H9 (cell line): ENCODE results near the gene ANKH. TPM values are rescaled to one million over a fixed set of nuclear protein-coding genes. Genes with fewer than 3 reads are reported as not detected.

Experiments
- DNase-seq: peaks from one replicate; pipeline ENCODE4 v3.0.0-alpha.2; 2017
- H2AFZ ChIP-seq: one replicate; pipeline ENCODE4 v1.6.1; 2013; ENCODE audit warnings: mild to moderate bottlenecking, low read length, control low read depth, moderate library complexity
- H2AK5ac ChIP-seq: 2 replicates; pipeline ENCODE4 v1.6.1; 2013; ENCODE audit warnings: low read length, control low read depth, mixed read lengths; ENCODE audit not compliant: insufficient read length
- H2BK120ac ChIP-seq: one replicate; pipeline ENCODE4 v1.6.1; 2013; ENCODE audit warnings: low read depth, mild to moderate bottlenecking, low read length, control low read depth, inconsistent platforms; ENCODE audit not compliant: poor library complexity, severe bottlenecking
- H2BK12ac ChIP-seq: 2 replicates; pipeline ENCODE4 v1.6.1; 2013; ENCODE audit warnings: low read length, control low read depth, mixed read lengths, low read depth; ENCODE audit not compliant: insufficient read length
- H2BK15ac ChIP-seq: 2 replicates; pipeline ENCODE4 v1.6.1; 2013; ENCODE audit warnings: low read depth, low read length, control low read depth
- H2BK20ac ChIP-seq: one replicate; pipeline ENCODE4 v1.6.1; 2013; ENCODE audit warnings: low read depth, mild to moderate bottlenecking, low read length, control low read depth, inconsistent platforms; ENCODE audit not compliant: poor library complexity, severe bottlenecking
- H2BK5ac ChIP-seq: 2 replicates; pipeline ENCODE4 v1.6.1; 2013; ENCODE audit warnings: low read length, control low read depth, mixed read lengths; ENCODE audit not compliant: insufficient read length
- H3K14ac ChIP-seq: 2 replicates; pipeline ENCODE4 v1.6.1; 2013; ENCODE audit warnings: low read length, control low read depth; ENCODE audit not compliant: insufficient read depth
- H3K18ac ChIP-seq: 2 replicates; pipeline ENCODE4 v1.6.1; 2013; ENCODE audit warnings: low read depth, mild to moderate bottlenecking, mixed read lengths, low read length, control low read depth; ENCODE audit not compliant: insufficient read length
- H3K23ac ChIP-seq: 2 replicates; pipeline ENCODE4 v1.6.1; 2013; ENCODE audit warnings: low read length, control low read depth, mixed read lengths, low read depth; ENCODE audit not compliant: insufficient read length
- H3K23me2 ChIP-seq: 2 replicates; pipeline ENCODE4 v1.6.1; 2013; ENCODE audit warnings: low read depth, mild to moderate bottlenecking, mixed read lengths, low read length, control low read depth; ENCODE audit not compliant: insufficient read length, poor library complexity, severe bottlenecking
- H3K27ac ChIP-seq: 2 replicates; pipeline ENCODE4 v1.5.1; 2013; ENCODE audit warnings: low read length, control low read depth, mixed read lengths, low read depth; ENCODE audit not compliant: insufficient read length
- H3K27me3 ChIP-seq: 2 replicates; pipeline ENCODE4 v1.6.1; 2013; ENCODE audit warnings: low read length, control low read depth, inconsistent platforms; ENCODE audit not compliant: insufficient read depth
- H3K4ac ChIP-seq: 2 replicates; pipeline ENCODE4 v1.6.1; 2013; ENCODE audit warnings: low read depth, mild to moderate bottlenecking, control low read depth, inconsistent platforms, low read length, moderate library complexity
- H3K4me1 ChIP-seq: 2 replicates; pipeline ENCODE4 v1.6.1; 2013; ENCODE audit warnings: low read length, control low read depth, inconsistent platforms; ENCODE audit not compliant: insufficient read depth
- H3K4me2 ChIP-seq: 2 replicates; pipeline ENCODE4 v1.6.1; 2013; ENCODE audit warnings: low read length, control low read depth, mixed read lengths; ENCODE audit not compliant: insufficient read length, insufficient read depth
- H3K56ac ChIP-seq: 2 replicates; pipeline ENCODE4 v1.6.1; 2013; ENCODE audit warnings: low read depth, mild to moderate bottlenecking, mixed read lengths, low read length, control low read depth; ENCODE audit not compliant: insufficient read length
- H3K79me1 ChIP-seq: 2 replicates; pipeline ENCODE4 v1.6.1; 2013; ENCODE audit warnings: low read depth, mild to moderate bottlenecking, moderate library complexity, low read length, control low read depth, inconsistent platforms; ENCODE audit not compliant: insufficient read depth, poor library complexity, severe bottlenecking
- H3K79me2 ChIP-seq: 2 replicates; pipeline ENCODE4 v1.6.1; 2013; ENCODE audit warnings: low read length, control low read depth, inconsistent platforms; ENCODE audit not compliant: insufficient read depth
- H3K9ac ChIP-seq: 2 replicates; pipeline ENCODE4 v1.6.1; 2013; ENCODE audit warnings: low read length, control low read depth, mixed read lengths; ENCODE audit not compliant: insufficient read length; ENCODE audit errors: extremely low read depth
- H3K9me3 ChIP-seq: one replicate; pipeline ENCODE4 v1.6.1; 2013; ENCODE audit warnings: low read depth, low read length, inconsistent platforms; ENCODE audit not compliant: control insufficient read depth
- H3T11ph ChIP-seq: one replicate; pipeline ENCODE4 v1.6.1; 2013; ENCODE audit warnings: mild to moderate bottlenecking, low read length, control low read depth, inconsistent platforms
- H4K20me1 ChIP-seq: one replicate; pipeline ENCODE4 v1.6.1; 2013; ENCODE audit not compliant: control insufficient read depth, insufficient read length, insufficient read depth
- H4K5ac ChIP-seq: 2 replicates; pipeline ENCODE4 v1.6.1; 2013; ENCODE audit warnings: low read depth, mild to moderate bottlenecking, mixed read lengths, low read length, control low read depth; ENCODE audit not compliant: insufficient read length
- H4K8ac ChIP-seq: replicated peaks from 2 replicates; pipeline ENCODE4 v1.6.1; 2013; ENCODE audit warnings: low read length, control low read depth, mixed read lengths, low read depth; ENCODE audit not compliant: insufficient read length
- H4K91ac ChIP-seq: 2 replicates; pipeline ENCODE4 v1.6.1; 2013; ENCODE audit warnings: low read depth, mild to moderate bottlenecking, moderate library complexity, mixed read lengths, low read length, control low read depth; ENCODE audit not compliant: insufficient read length
- H3K27ac Mint-ChIP-seq, 3 experiments: 2 replicates in 2 of 3; 3 replicates in 1 of 3; pipeline ENCODE4 v1.8.0; 2020 to 2021; ENCODE audit warnings: mixed read lengths in 3 of 3, mild to moderate bottlenecking in 1 of 3, moderate library complexity in 1 of 3
- H3K27me3 Mint-ChIP-seq: 2 replicates; pipeline ENCODE4 v1.8.0; 2021; ENCODE audit warnings: low read depth, mild to moderate bottlenecking, moderate library complexity, mixed read lengths
- H3K36me3 Mint-ChIP-seq, 3 experiments: 2 replicates in 2 of 3; 3 replicates in 1 of 3; pipeline ENCODE4 v1.8.0; 2020 to 2021; ENCODE audit warnings: low read depth in 3 of 3, mixed read lengths in 3 of 3; ENCODE audit not compliant: insufficient read depth in 1 of 3
- H3K4me1 Mint-ChIP-seq, 2 experiments: 2 replicates each; pipeline ENCODE4 v1.8.0; 2020; ENCODE audit warnings: mixed read lengths in 2 of 2
- H3K4me3 Mint-ChIP-seq, 2 experiments: 2 replicates in 1 of 2; 3 replicates in 1 of 2; pipeline ENCODE4 v1.8.0; 2020 to 2021; ENCODE audit warnings: mild to moderate bottlenecking in 2 of 2, mixed read lengths in 2 of 2, moderate library complexity in 1 of 2
- H3K9me3 Mint-ChIP-seq, 2 experiments: 2 replicates in 1 of 2; 3 replicates in 1 of 2; pipeline ENCODE4 v1.8.0; 2020; ENCODE audit warnings: mild to moderate bottlenecking in 2 of 2, mixed read lengths in 2 of 2, moderate library complexity in 1 of 2
- CTCF ChIP-seq: fragments of 200-600 bp; sonication (generic); conservative IDR thresholded peaks from 3 replicates; pipeline ENCODE4 v1.8.0; 2021; ENCODE audit warnings: antibody characterized with exemption, mild to moderate bottlenecking
- WGBS: extraction: QIAGEN DNeasy Blood & Tissue Kit; methylation state at CpG from one replicate; pipeline ENCODE4 v1.1.7; 2013; ENCODE audit warnings: missing lambda C conversion rate, low lambda C conversion rate, mixed read lengths; ENCODE audit not compliant: insufficient read length; ENCODE audit errors: extremely low coverage; 5-methylcytosine and 5-hydroxymethylcytosine counted together
- total RNA-seq: library from RNA; stranded (reverse); gene quantifications from 2 replicates; pipeline ENCODE4 v1.2.1, GENCODE V29; 2021

ANKH gene
- total RNA-seq, 1 experiment from 2014 or later = 9.6 TPM

GRCh38 chr5:14810928-14811572 lies 60.5 kb downstream of the ANKH start:
- DNase-seq = no peak

More at GRCh38 chr5:14810928-14811572, 60.5 kb downstream of the ANKH start:
- Histone ChIP-seq H3K4ac (no peak overlapping the region), H2AK5ac (no peak overlapping the region), H4K5ac (no peak overlapping the region), H4K20me1 (no peaks in the 10 kb centered on the region), H3T11ph (no peak overlapping the region), H3K79me2 (no peaks in the 10 kb centered on the region), H3K23ac (no peak overlapping the region), H3K56ac (no peak overlapping the region), H4K8ac (no peak overlapping the region), H2BK12ac (no peak overlapping the region), H3K27me3 (no peaks in the 10 kb centered on the region), H2BK20ac (no peak overlapping the region), H3K18ac (no peak overlapping the region), H3K23me2 (no peaks in the 10 kb centered on the region), H3K27ac (no peak overlapping the region), H2AFZ (no peak overlapping the region), H3K79me1 (no peaks in the 10 kb centered on the region), H2BK5ac (no peak overlapping the region), H3K9me3 (no peaks in the 10 kb centered on the region), H2BK120ac (no peak overlapping the region), H4K91ac (no peak overlapping the region), H3K14ac (no peak overlapping the region), H3K4me1 (no peaks in the 10 kb centered on the region), H3K9ac (no peak overlapping the region), H3K4me2 (no peak overlapping the region), H2BK15ac (no peak overlapping the region)
- Mint-ChIP-seq H3K9me3 (no peaks in the 10 kb centered on the region; a peak in 1 of 5 replicates), H3K27me3 (no peaks in the 10 kb centered on the region), H3K36me3 (peaks cover 0 to 2% (median 0%) of the 10 kb centered on the region in 3 experiments; a peak in 1 of 7 replicates), H3K27ac (no peak overlapping the region), H3K4me1 (no peaks in the 10 kb centered on the region), H3K4me3 (no peak overlapping the region)
- WGBS = no CpG with 5 or more reads among the region's 12 CpGs
- TF ChIP-seq CTCF = no peak
